Measurements from ENCODE around the gene SESTD1. TPM values are rescaled to one million over a fixed set of nuclear protein-coding genes. Genes with fewer than 3 reads are reported as not detected.
"Not testable (repeated sequence)": the region's sequence is repeated elsewhere in the genome, so short reads cannot be mapped to it uniquely, and the experiment has no call there.

The SESTD1 gene
- total RNA-seq, 1 experiment from 2014 or later = 0.07 TPM

DNA sequence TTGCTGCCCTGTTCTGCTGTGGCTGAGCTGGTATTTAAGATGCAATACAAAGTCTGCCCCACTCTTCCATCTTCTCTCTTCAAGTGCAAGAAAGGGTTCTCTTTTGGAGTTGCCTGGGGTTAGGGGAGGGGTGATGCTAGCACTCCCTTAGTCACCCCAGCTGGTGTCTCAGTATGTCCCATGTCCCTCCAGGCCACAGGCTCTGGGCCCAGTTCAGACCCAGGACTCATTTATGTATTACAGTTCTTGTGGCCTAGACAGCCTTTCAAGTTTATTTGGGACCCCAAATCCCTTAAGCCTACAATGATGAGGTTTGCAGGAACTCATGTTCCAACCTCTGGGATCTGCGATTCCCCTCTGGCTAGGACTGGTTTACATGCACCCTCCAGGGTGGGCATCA, 167.5 kb downstream of the SESTD1 start:
- no peaks in the 10 kb centered on the region for H3K79me2 ChIP-seq (ENCODE audit: low read length)

DNA sequence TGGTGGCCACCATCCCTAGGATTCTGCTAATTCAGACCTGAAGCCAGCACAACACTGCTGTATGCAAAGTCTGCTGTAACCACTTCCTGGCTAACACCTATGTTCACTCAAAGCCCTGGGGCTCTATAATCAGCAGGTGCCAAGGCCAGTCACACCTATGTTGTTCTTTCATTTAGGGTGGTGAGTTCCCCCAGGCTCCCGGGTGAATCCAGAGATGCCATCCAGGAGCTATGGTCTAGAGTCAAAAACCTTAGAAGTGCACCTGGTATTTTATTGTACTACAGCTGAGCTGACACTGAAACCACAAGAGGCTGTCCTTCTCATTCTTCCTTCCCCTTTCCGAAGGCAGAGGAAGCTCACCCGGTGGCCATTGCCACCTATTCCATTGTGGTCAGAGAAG, 168.5 kb downstream of the SESTD1 start:
- H2AFZ ChIP-seq (ENCODE audit: low read length) = no peak overlapping the region

More for the DNA sequence above, 167.5 kb downstream of the SESTD1 start:
- no peaks in the 10 kb centered on the region for H4K20me1 ChIP-seq (ENCODE audit: insufficient read depth, low read depth, low read length)
- peaks cover 6% of the 10 kb centered on the region for H3K4me1 ChIP-seq (ENCODE audit: low read length)
- no peaks in the 10 kb centered on the region for H3K36me3 ChIP-seq (ENCODE audit: insufficient read depth, low read length)
- H3K9ac ChIP-seq (ENCODE audit: low read length) = no peak overlapping the region
- no peaks in the 10 kb centered on the region for H3K9me2 ChIP-seq (replicated peaks; ENCODE audit: insufficient read depth, low read length)
- H3K27ac ChIP-seq (ENCODE audit: low read length) = no peak overlapping the region
- no peak overlapping the region for H3K4me3 ChIP-seq (ENCODE audit: low read length)
- H3K27me3 ChIP-seq (ENCODE audit: low read length) = no peaks in the 10 kb centered on the region
- no peak overlapping the region for H3K4me2 ChIP-seq (ENCODE audit: low read depth, low read length, poor library complexity, severe bottlenecking)
- no peak for DNase-seq
- H2AFZ ChIP-seq (ENCODE audit: low read length) = no peak overlapping the region
- H3K9me3 ChIP-seq (ENCODE audit: low read length) = no peaks in the 10 kb centered on the region

DNA sequence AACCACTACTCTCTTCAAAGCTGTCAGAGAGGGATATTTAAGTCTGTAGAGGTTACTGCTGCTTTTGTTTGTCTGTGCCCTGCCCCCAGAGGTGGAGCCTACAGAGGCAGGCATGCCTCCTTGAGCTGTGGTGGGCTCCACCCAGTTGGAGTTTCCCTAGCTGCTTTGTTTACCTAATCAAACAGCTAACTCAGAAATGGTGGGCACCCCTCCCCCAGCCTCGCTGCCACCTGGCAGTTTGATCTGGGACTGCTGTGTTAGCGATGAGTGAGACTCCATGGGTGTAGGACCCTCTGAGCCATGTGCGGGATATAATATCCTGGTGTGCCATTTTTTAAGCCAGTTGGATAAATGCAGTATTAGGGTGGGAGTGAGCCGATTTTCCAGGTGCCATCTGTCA, 171.7 kb downstream of the SESTD1 start:
- not testable (repeated sequence) for DNase-seq; H3K4me2 ChIP-seq (ENCODE audit: low read depth, low read length, poor library complexity, severe bottlenecking); H3K79me2 ChIP-seq (ENCODE audit: low read length); H3K4me1 ChIP-seq (ENCODE audit: low read length); H3K9me3 ChIP-seq (ENCODE audit: low read length); H2AFZ ChIP-seq (ENCODE audit: low read length); H3K27me3 ChIP-seq (ENCODE audit: low read length); H3K9ac ChIP-seq (ENCODE audit: low read length); H4K20me1 ChIP-seq (ENCODE audit: insufficient read depth, low read depth, low read length); H3K9me2 ChIP-seq (replicated peaks; ENCODE audit: insufficient read depth, low read length); H3K4me3 ChIP-seq (ENCODE audit: low read length); H3K36me3 ChIP-seq (ENCODE audit: insufficient read depth, low read length); H3K27ac ChIP-seq (ENCODE audit: low read length)

More for the DNA sequence above, 168.5 kb downstream of the SESTD1 start:
- Histone ChIP-seq H3K9me3 (ENCODE audit: low read length) (no peaks in the 10 kb centered on the region), H3K4me2 (ENCODE audit: low read depth, low read length, poor library complexity, severe bottlenecking) (no peak overlapping the region), H3K9ac (ENCODE audit: low read length) (no peak overlapping the region), H3K36me3 (ENCODE audit: insufficient read depth, low read length) (no peaks in the 10 kb centered on the region), H3K27me3 (ENCODE audit: low read length) (no peaks in the 10 kb centered on the region), H3K79me2 (ENCODE audit: low read length) (no peaks in the 10 kb centered on the region), H3K4me3 (ENCODE audit: low read length) (no peak overlapping the region), H3K4me1 (ENCODE audit: low read length) (peaks cover 6% of the 10 kb centered on the region), H3K9me2 (replicated peaks; ENCODE audit: insufficient read depth, low read length) (no peaks in the 10 kb centered on the region), H3K27ac (ENCODE audit: low read length) (no peak overlapping the region), H4K20me1 (ENCODE audit: insufficient read depth, low read depth, low read length) (no peaks in the 10 kb centered on the region)
- no peak for DNase-seq

DNA sequence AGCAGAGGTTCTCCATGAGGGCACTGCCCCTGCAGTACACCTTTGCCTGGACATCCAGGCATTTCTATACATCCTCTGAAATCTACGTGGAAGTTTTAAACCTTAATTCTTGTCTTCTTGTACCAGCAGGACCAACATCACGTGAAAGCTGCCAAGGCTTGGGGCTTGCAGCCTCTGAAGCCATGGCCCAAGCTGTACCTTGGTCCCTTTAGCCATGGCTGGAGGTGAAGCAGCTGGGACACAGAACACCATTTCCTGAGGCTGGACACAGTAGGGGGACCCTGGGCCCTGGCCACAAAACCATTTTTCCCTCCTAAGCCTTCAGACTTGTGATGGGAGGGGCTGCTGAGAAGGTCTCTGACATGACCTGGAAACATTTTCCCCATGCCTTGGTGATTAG, 181.9 kb downstream of the SESTD1 start:
- Histone ChIP-seq H4K20me1 (ENCODE audit: insufficient read depth, low read depth, low read length) (no peaks in the 10 kb centered on the region), H3K4me2 (ENCODE audit: low read depth, low read length, poor library complexity, severe bottlenecking) (no peak overlapping the region), H3K4me1 (ENCODE audit: low read length) (no peaks in the 10 kb centered on the region), H3K9me2 (replicated peaks; ENCODE audit: insufficient read depth, low read length) (no peaks in the 10 kb centered on the region), H3K79me2 (ENCODE audit: low read length) (no peaks in the 10 kb centered on the region), H3K27ac (ENCODE audit: low read length) (no peak overlapping the region), H3K27me3 (ENCODE audit: low read length) (no peaks in the 10 kb centered on the region), H3K36me3 (ENCODE audit: insufficient read depth, low read length) (no peaks in the 10 kb centered on the region), H3K4me3 (ENCODE audit: low read length) (no peak overlapping the region), H3K9me3 (ENCODE audit: low read length) (no peaks in the 10 kb centered on the region), H3K9ac (ENCODE audit: low read length) (no peak overlapping the region), H2AFZ (ENCODE audit: low read length) (no peak overlapping the region)
- DNase-seq = no peak

DNA sequence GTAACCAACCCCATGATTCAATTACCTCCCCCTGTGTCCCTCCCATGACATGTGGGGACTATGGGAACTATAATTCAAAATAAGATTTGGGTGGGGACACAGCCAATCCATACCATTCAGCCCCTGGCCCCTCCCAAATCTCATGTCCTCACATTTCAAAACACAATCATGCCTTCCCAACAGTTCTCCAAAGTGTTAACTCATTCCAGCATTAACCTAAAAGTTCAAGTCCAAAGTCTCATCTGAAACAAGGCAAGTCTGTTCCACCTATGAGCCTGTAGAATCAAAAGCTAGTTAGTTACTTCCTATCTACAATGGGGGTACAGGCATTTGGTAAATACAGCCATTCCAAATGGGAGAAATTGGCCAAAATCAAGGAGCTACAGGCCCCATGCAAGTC, 182.7 kb downstream of the SESTD1 start:
- Histone ChIP-seq H3K9me3 (ENCODE audit: low read length) (no peaks in the 10 kb centered on the region), H4K20me1 (ENCODE audit: insufficient read depth, low read depth, low read length) (no peaks in the 10 kb centered on the region), H3K27me3 (ENCODE audit: low read length) (no peaks in the 10 kb centered on the region), H3K36me3 (ENCODE audit: insufficient read depth, low read length) (no peaks in the 10 kb centered on the region), H3K4me3 (ENCODE audit: low read length) (no peak overlapping the region), H3K9ac (ENCODE audit: low read length) (no peak overlapping the region), H2AFZ (ENCODE audit: low read length) (no peak overlapping the region), H3K79me2 (ENCODE audit: low read length) (no peaks in the 10 kb centered on the region), H3K4me2 (ENCODE audit: low read depth, low read length, poor library complexity, severe bottlenecking) (no peak overlapping the region), H3K9me2 (replicated peaks; ENCODE audit: insufficient read depth, low read length) (no peaks in the 10 kb centered on the region), H3K4me1 (ENCODE audit: low read length) (no peaks in the 10 kb centered on the region), H3K27ac (ENCODE audit: low read length) (no peak overlapping the region)
- no peak for DNase-seq

DNA sequence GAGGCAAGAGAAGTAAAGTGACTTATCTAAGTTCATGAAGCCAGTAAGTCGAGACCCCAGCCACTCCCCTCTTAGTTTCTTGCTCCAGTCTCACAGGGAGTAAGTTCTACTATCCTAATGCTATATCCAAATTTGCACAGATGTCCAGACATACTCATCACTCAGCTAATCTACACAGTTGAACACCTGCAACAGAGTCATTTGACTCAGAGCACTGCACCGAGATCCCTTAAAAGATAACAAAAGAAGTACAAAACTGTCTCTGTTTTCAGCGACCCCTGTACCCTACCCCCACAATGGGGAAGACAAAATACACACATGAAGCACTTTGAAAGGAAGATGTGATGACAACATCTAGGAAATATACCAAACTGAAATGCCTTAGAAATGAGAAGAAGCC, 192.1 kb downstream of the SESTD1 start:
- H3K27ac ChIP-seq (ENCODE audit: low read length) = no peak overlapping the region
- no peak overlapping the region for H3K4me2 ChIP-seq (ENCODE audit: low read depth, low read length, poor library complexity, severe bottlenecking)
- no peak for DNase-seq
- no peaks in the 10 kb centered on the region for H3K4me1 ChIP-seq (ENCODE audit: low read length)
- no peaks in the 10 kb centered on the region for H3K9me2 ChIP-seq (replicated peaks; ENCODE audit: insufficient read depth, low read length)
- no peaks in the 10 kb centered on the region for H3K79me2 ChIP-seq (ENCODE audit: low read length)
- no peak overlapping the region for H2AFZ ChIP-seq (ENCODE audit: low read length)
- no peaks in the 10 kb centered on the region for H4K20me1 ChIP-seq (ENCODE audit: insufficient read depth, low read depth, low read length)
- no peak overlapping the region for H3K4me3 ChIP-seq (ENCODE audit: low read length)
- no peak overlapping the region for H3K9ac ChIP-seq (ENCODE audit: low read length)
- H3K9me3 ChIP-seq (ENCODE audit: low read length) = no peaks in the 10 kb centered on the region
- H3K36me3 ChIP-seq (ENCODE audit: insufficient read depth, low read length) = no peaks in the 10 kb centered on the region
- H3K27me3 ChIP-seq (ENCODE audit: low read length) = no peaks in the 10 kb centered on the region

DNA sequence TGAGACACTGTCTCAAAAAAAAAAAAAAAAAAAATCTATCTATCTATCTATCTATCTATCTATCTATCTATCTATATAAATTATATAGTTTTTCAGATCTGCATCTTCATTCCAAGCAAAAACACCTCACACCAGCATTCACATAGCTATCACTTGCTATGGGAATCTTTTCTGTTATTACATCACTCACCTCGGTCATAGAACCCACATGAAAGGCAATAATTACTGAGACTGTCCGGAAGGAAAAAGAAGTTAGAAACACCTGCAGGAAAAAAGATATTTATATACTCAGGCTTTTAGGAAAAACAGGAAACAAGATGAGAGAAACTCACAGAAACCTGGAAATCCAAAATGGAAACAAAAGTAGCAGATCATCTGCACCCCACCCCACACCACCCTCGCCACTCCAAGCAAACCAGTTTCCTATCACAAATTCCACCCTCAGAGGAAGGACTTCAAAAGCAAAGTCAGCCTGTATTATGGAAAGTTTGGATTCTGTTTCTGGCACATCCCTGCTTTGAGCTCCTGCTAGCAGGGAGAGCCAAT, 192.7 kb downstream of the SESTD1 start:
- H2AFZ ChIP-seq (ENCODE audit: low read length) = no peak overlapping the region
- no peak for DNase-seq
- H3K36me3 ChIP-seq (ENCODE audit: insufficient read depth, low read length) = no peaks in the 10 kb centered on the region
- H3K4me2 ChIP-seq (ENCODE audit: low read depth, low read length, poor library complexity, severe bottlenecking) = no peak overlapping the region
- H4K20me1 ChIP-seq (ENCODE audit: insufficient read depth, low read depth, low read length) = no peaks in the 10 kb centered on the region
- no peak overlapping the region for H3K4me3 ChIP-seq (ENCODE audit: low read length)
- no peaks in the 10 kb centered on the region for H3K4me1 ChIP-seq (ENCODE audit: low read length)
- no peaks in the 10 kb centered on the region for H3K27me3 ChIP-seq (ENCODE audit: low read length)
- H3K9me3 ChIP-seq (ENCODE audit: low read length) = no peaks in the 10 kb centered on the region
- H3K9me2 ChIP-seq (replicated peaks; ENCODE audit: insufficient read depth, low read length) = no peaks in the 10 kb centered on the region
- H3K79me2 ChIP-seq (ENCODE audit: low read length) = no peaks in the 10 kb centered on the region
- no peak overlapping the region for H3K27ac ChIP-seq (ENCODE audit: low read length)
- H3K9ac ChIP-seq (ENCODE audit: low read length) = no peak overlapping the region

DNA sequence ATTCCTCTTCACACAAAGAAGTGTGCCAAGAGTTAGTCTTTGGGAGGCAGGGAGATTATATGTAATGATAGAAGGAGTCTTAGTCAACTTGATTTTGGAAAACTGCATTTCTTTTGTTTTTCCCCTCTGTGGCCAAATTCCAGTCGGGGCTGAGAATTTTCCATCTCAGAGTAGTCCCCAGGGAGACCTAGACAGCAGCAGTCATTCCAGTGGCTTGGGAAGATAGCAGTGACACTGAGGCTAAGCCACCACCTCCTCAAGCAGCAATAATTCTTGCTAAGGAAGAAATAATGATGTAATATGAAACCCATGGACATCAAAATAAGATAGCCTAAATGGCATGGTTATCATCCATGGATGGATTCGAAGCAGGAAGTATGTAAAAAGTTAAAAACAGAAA, 193.7 kb downstream of the SESTD1 start:
- no peaks in the 10 kb centered on the region for H3K9me2 ChIP-seq (replicated peaks; ENCODE audit: insufficient read depth, low read length)
- H3K27ac ChIP-seq (ENCODE audit: low read length) = no peak overlapping the region
- no peaks in the 10 kb centered on the region for H4K20me1 ChIP-seq (ENCODE audit: insufficient read depth, low read depth, low read length)
- H3K79me2 ChIP-seq (ENCODE audit: low read length) = no peaks in the 10 kb centered on the region
- H3K9ac ChIP-seq (ENCODE audit: low read length) = no peak overlapping the region
- H3K9me3 ChIP-seq (ENCODE audit: low read length) = no peaks in the 10 kb centered on the region
- no peak overlapping the region for H3K4me3 ChIP-seq (ENCODE audit: low read length)
- no peak overlapping the region for H3K4me2 ChIP-seq (ENCODE audit: low read depth, low read length, poor library complexity, severe bottlenecking)
- no peak overlapping the region for H2AFZ ChIP-seq (ENCODE audit: low read length)
- DNase-seq = no peak
- H3K27me3 ChIP-seq (ENCODE audit: low read length) = no peaks in the 10 kb centered on the region
- H3K36me3 ChIP-seq (ENCODE audit: insufficient read depth, low read length) = no peaks in the 10 kb centered on the region
- H3K4me1 ChIP-seq (ENCODE audit: low read length) = no peaks in the 10 kb centered on the region

DNA sequence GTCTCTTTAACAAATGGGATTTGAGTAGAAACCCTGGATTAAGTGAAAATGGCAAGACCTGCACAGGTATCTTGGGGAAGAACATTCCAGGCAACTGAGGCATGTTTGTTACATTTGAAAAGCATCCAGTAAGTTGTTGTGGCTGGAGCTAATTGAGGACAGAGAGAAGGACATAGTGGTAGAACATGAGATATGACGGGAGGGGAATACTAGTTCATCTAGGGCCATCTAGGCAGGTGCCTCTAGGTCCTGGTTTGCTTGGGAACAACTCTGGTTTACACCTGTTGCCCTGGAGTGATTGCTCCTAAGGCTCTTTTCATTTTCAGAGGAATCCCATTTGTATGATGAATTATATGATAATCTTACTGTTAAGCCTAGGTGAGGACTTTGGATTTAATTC, 194.9 kb downstream of the SESTD1 start:
- Histone ChIP-seq H3K9me2 (replicated peaks; ENCODE audit: insufficient read depth, low read length) (no peaks in the 10 kb centered on the region), H3K4me2 (ENCODE audit: low read depth, low read length, poor library complexity, severe bottlenecking) (no peak overlapping the region), H2AFZ (ENCODE audit: low read length) (no peak overlapping the region), H3K4me1 (ENCODE audit: low read length) (no peaks in the 10 kb centered on the region), H3K27ac (ENCODE audit: low read length) (no peak overlapping the region), H3K36me3 (ENCODE audit: insufficient read depth, low read length) (no peaks in the 10 kb centered on the region), H3K9ac (ENCODE audit: low read length) (no peak overlapping the region), H3K9me3 (ENCODE audit: low read length) (no peaks in the 10 kb centered on the region), H4K20me1 (ENCODE audit: insufficient read depth, low read depth, low read length) (no peaks in the 10 kb centered on the region), H3K79me2 (ENCODE audit: low read length) (no peaks in the 10 kb centered on the region), H3K4me3 (ENCODE audit: low read length) (no peak overlapping the region), H3K27me3 (ENCODE audit: low read length) (no peaks in the 10 kb centered on the region)
- DNase-seq = no peak

Measured in Karpas-422 (cell line).